SH-SY5Y (cell line): ENCODE measurements around the gene DOCK2.

Experiments used
- GATA2 ChIP-seq: IDR thresholded peaks from 2 replicates; pipeline ENCODE4 v1.6.1; 2011; ENCODE audit warnings: mild to moderate bottlenecking, low read depth, low read length
- GATA3 ChIP-seq: IDR thresholded peaks from 2 replicates; pipeline ENCODE4 v1.6.1; 2011; ENCODE audit warnings: low read depth, mild to moderate bottlenecking, low read length, moderate library complexity

DNA sequence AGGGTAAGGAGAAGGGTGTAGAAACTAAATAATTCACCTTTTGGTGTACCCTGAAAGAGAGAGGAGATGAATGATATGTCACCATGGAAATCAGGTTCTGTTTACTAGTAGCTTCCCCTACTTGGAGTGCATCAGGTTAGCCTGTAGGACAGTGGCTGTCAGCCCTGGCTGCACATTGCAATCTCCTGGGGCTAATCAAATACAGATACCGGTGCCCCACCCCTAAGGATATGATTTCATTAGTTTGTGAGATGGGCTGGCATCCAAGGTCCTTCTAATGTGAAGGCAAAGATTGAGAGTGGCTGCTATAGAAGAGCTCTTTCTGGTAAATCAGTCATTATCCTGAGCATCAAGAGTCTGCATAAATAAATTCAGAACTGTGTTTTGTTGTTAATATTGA, 296.1 kb downstream of the DOCK2 start:
- TF ChIP-seq GATA2: peak; percentile 82
- TF ChIP-seq GATA3: peak; percentile 49; the same call in 1 of the 2 replicates
